GM18511 (cell line): ENCODE results near the gene ARHGAP11A.
A peak's percentile ranks its signal among the peaks of the same experiment; 100 is the strongest.

ENCODE experiments used
- ATAC-seq: cut with Tn5 transposase; IDR thresholded peaks from one replicate; pipeline ENCODE4 v1.9.1; 2021; ENCODE audit warnings: mild to moderate bottlenecking, moderate library complexity; ENCODE audit not compliant: unreplicated experiment

ARHGAP11A gene

GRCh38 chr15:32652178-32652577, 36.9 kb downstream of the ARHGAP11A start:
- no peak for ATAC-seq

- no peak for ATAC-seq
These were observed 40.8 kb downstream of the ARHGAP11A start for GRCh38 chr15:32656091-32656490.

- no peak for ATAC-seq
These were observed 41.2 kb downstream of the ARHGAP11A start for GRCh38 chr15:32656496-32656895.

- ATAC-seq, result peak; percentile 68
These were observed 42.0 kb downstream of the ARHGAP11A start for GRCh38 chr15:32657198-32657883.

- no peak for ATAC-seq
These were observed 42.6 kb downstream of the ARHGAP11A start for GRCh38 chr15:32657941-32658340.

GRCh38 chr15:32659340-32660155, 44.2 kb downstream of the ARHGAP11A start:
- ATAC-seq, result no peak

- no peak for ATAC-seq
These were observed 48.4 kb downstream of the ARHGAP11A start for GRCh38 chr15:32663671-32664070.

GRCh38 chr15:32664796-32665195, 49.5 kb downstream of the ARHGAP11A start:
- ATAC-seq, result no peak

GRCh38 chr15:32667321-32667720, 52.0 kb downstream of the ARHGAP11A start:
- no peak for ATAC-seq

GRCh38 chr15:32668942-32669341, 53.6 kb downstream of the ARHGAP11A start:
- ATAC-seq, result no peak

- ATAC-seq, result no peak
These were observed 54.8 kb downstream of the ARHGAP11A start for GRCh38 chr15:32669896-32670611.

GRCh38 chr15:32670623-32671022, 55.3 kb downstream of the ARHGAP11A start:
- no peak for ATAC-seq

GRCh38 chr15:32671339-32672325, 56.3 kb downstream of the ARHGAP11A start:
- ATAC-seq, result no peak

GRCh38 chr15:32674681-32675080, 59.4 kb downstream of the ARHGAP11A start:
- no peak for ATAC-seq

- no peak for ATAC-seq
These were observed 60.2 kb downstream of the ARHGAP11A start for GRCh38 chr15:32675466-32675865.

- no peak for ATAC-seq
These were observed 60.9 kb downstream of the ARHGAP11A start for GRCh38 chr15:32676169-32676568.

- ATAC-seq, result no peak
These were observed 62.0 kb downstream of the ARHGAP11A start for GRCh38 chr15:32677238-32677750.

- no peak for ATAC-seq
These were observed 64.0 kb downstream of the ARHGAP11A start for GRCh38 chr15:32679298-32679690.

GRCh38 chr15:32682569-32682968, 67.3 kb downstream of the ARHGAP11A start:
- ATAC-seq, result no peak

- no peak for ATAC-seq
These were observed 67.8 kb downstream of the ARHGAP11A start for GRCh38 chr15:32682977-32683630.
